CD4-positive, alpha-beta T cell treated with Interleukin-4 for 1 hour (primary cell): ENCODE data around the gene WBP1L.
"Not testable (repeated sequence)": the region's sequence is repeated elsewhere in the genome, so short reads cannot be mapped to it uniquely, and the experiment has no call there.

Experiments used
- DNase-seq, 2 donors: peaks; one replicate each; pipeline ENCODE4 v3.0.0-alpha.2; 2020 to 2022

WBP1L gene

GRCh38 chr10:102814453-102814871 is 70.7 kb downstream of the WBP1L start:
- no peak for DNase-seq

GRCh38 chr10:102814873-102815661 is 71.3 kb downstream of the WBP1L start:
- no peak for DNase-seq

- peak; percentile 14 to 62 for DNase-seq
These were observed 72.2 kb downstream of the WBP1L start for GRCh38 chr10:102815790-102816549.

GRCh38 chr10:102817175-102817574 is 73.4 kb downstream of the WBP1L start:
- DNase-seq: no peak

- peak; percentile 11 to 71 for DNase-seq
These were observed 75.3 kb downstream of the WBP1L start for GRCh38 chr10:102819054-102819453.

- not testable (repeated sequence) for DNase-seq
These were observed 76.3 kb downstream of the WBP1L start for GRCh38 chr10:102820008-102820407.

GRCh38 chr10:102822222-102822621 is 78.5 kb downstream of the WBP1L start:
- DNase-seq: no peak

- DNase-seq: no peak
These were observed 80.9 kb downstream of the WBP1L start for GRCh38 chr10:102824664-102825063.

GRCh38 chr10:102826148-102826796 is 82.5 kb downstream of the WBP1L start:
- DNase-seq: no peak

GRCh38 chr10:102827597-102827975 is 83.8 kb downstream of the WBP1L start:
- no peak for DNase-seq

- no peak for DNase-seq
These were observed 87.7 kb downstream of the WBP1L start for GRCh38 chr10:102831322-102832071.

- DNase-seq: no peak
These were observed 88.5 kb downstream of the WBP1L start for GRCh38 chr10:102832248-102832647.

- DNase-seq: no peak
These were observed 89.2 kb downstream of the WBP1L start for GRCh38 chr10:102832987-102833386.

- no peak for DNase-seq
These were observed 90.4 kb downstream of the WBP1L start for GRCh38 chr10:102834143-102834542.

- peak; percentile 71 to 77 for DNase-seq
These were observed 91.3 kb downstream of the WBP1L start for GRCh38 chr10:102835007-102835482.

GRCh38 chr10:102837230-102837721 is 93.5 kb downstream of the WBP1L start, which contains the start of gene CYP17A1:
TSS of gene CYP17A1 (minus strand) at chr10:102837413. CDS start at chr10:102837361, 52 bp downstream.
- no peak for DNase-seq

- DNase-seq: not testable (repeated sequence)
These were observed 94.7 kb downstream of the WBP1L start for GRCh38 chr10:102838276-102838927.

- no peak for DNase-seq
These were observed 98.1 kb downstream of the WBP1L start for GRCh38 chr10:102841827-102842345.

GRCh38 chr10:102843139-102843538 is 99.4 kb downstream of the WBP1L start:
- not testable (repeated sequence) for DNase-seq

GRCh38 chr10:102844190-102844776 is 100.5 kb downstream of the WBP1L start:
- DNase-seq: not testable (repeated sequence)

GRCh38 chr10:102845352-102845902 is 101.7 kb downstream of the WBP1L start:
- no peak for DNase-seq
